ENCODE data around the gene RAB34.

DNA sequence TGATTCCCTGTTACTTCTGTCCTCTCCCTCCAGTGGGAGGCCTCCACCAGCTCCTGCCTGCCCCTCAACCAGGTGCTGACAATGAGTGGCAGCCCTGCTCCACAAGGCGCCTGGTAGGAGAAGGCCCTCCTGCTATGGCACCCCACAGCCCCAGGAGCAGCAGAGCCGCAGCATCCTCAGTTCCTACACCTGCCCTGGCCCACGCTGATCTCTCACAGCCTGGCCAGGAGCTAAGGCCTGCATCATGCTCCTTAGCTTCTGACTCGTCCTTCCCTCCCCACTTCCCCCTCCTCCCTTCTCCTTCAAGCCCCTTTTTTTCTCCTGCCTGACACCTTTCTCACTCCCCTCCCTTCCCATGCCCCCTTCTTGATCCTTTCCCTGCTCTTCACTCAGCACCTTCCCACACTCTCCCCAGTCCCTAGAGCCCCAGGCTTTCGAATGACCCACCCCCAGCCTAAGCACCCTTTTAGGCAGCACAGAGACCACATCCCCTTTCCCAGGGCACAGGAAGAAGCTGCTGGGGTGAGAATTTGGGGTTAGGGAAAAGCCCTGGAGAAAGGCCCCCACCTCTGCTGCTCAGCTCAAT lies 12.5 kb downstream of the RAB34 start:
- TF ChIP-seq, protein P1, sequence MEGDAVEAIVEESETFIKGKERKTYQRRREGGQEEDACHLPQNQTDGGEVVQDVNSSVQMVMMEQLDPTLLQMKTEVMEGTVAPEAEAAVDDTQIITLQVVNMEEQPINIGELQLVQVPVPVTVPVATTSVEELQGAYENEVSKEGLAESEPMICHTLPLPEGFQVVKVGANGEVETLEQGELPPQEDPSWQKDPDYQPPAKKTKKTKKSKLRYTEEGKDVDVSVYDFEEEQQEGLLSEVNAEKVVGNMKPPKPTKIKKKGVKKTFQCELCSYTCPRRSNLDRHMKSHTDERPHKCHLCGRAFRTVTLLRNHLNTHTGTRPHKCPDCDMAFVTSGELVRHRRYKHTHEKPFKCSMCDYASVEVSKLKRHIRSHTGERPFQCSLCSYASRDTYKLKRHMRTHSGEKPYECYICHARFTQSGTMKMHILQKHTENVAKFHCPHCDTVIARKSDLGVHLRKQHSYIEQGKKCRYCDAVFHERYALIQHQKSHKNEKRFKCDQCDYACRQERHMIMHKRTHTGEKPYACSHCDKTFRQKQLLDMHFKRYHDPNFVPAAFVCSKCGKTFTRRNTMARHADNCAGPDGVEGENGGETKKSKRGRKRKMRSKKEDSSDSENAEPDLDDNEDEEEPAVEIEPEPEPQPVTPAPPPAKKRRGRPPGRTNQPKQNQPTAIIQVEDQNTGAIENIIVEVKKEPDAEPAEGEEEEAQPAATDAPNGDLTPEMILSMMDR (IDR thresholded peaks at IDR 0.05): no peak
- TF ChIP-seq EZH2 (IDR thresholded peaks at IDR 0.05; ENCODE audit: borderline replicate concordance, insufficient read depth, low read depth, low read length, poor library complexity, severe bottlenecking): no peak
